Measurements from ENCODE around the gene BCL7B. TPM values are rescaled to one million over a fixed set of nuclear protein-coding genes. Genes with fewer than 3 reads are reported as not detected.

Gene BCL7B
- total RNA-seq, 1 experiment from 2014 or later: 56.3 TPM

DNA sequence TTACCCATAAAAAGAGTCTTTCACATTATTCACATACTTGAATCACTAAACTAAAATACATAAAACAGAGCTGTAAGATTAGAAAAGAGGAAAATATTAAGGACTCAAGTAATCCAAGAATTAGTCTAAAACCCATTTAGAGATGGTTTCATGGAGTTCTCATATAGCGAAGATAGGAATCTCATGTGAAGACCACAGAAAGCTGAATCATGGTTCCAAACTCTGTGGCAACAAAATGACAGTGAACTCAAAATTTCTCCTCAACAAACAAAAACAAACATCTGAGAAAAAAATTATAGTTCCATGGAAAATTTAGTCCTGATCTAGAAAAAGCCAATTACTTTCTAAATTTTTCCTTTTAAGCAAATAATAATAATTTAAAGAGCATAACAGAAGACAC, 70.0 kb downstream of the BCL7B start:
- no peak overlapping the region for H3K4me3 ChIP-seq (ENCODE audit: low read depth, low read length, poor library complexity, severe bottlenecking)
- ChIA-PET POLR2A (ENCODE audit: low non-redundant PET) (no interaction called here), CTCF (no interaction called here)
- peaks cover 87% of the 10 kb centered on the region for H3K36me3 ChIP-seq (ENCODE audit: insufficient read depth, low read length, poor library complexity, severe bottlenecking)
- no peaks in the 10 kb centered on the region for H3K9me3 ChIP-seq (ENCODE audit: low read depth, low read length, poor library complexity, severe bottlenecking)
- no TSS peak for BruUV-seq (replicated peaks)
- intact Hi-C loops (cut with micrococcal nuclease; ENCODE audit: unreplicated experiment): no loop called here
- H3K4me1 ChIP-seq (ENCODE audit: insufficient read depth, low read length, poor library complexity, severe bottlenecking): peaks cover 6% of the 10 kb centered on the region
- DNase-seq (ENCODE audit: low spot score): no peak
- no peak overlapping the region for H3K27ac ChIP-seq (ENCODE audit: low read depth, low read length, poor library complexity, severe bottlenecking)
- H3K27me3 ChIP-seq (replicated peaks; ENCODE audit: insufficient read depth, low read depth, low read length, poor library complexity): no peaks in the 10 kb centered on the region
- TF ChIP-seq, protein P1, sequence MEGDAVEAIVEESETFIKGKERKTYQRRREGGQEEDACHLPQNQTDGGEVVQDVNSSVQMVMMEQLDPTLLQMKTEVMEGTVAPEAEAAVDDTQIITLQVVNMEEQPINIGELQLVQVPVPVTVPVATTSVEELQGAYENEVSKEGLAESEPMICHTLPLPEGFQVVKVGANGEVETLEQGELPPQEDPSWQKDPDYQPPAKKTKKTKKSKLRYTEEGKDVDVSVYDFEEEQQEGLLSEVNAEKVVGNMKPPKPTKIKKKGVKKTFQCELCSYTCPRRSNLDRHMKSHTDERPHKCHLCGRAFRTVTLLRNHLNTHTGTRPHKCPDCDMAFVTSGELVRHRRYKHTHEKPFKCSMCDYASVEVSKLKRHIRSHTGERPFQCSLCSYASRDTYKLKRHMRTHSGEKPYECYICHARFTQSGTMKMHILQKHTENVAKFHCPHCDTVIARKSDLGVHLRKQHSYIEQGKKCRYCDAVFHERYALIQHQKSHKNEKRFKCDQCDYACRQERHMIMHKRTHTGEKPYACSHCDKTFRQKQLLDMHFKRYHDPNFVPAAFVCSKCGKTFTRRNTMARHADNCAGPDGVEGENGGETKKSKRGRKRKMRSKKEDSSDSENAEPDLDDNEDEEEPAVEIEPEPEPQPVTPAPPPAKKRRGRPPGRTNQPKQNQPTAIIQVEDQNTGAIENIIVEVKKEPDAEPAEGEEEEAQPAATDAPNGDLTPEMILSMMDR (conservative IDR thresholded peaks at IDR 0.05; ENCODE audit: low read depth, low read length): no peak
- no peak for TF ChIP-seq EZH2 (IDR thresholded peaks at IDR 0.05; ENCODE audit: borderline replicate concordance, low read depth, low read length, poor library complexity, severe bottlenecking)

Other genes starting within 250 kb of the BCL7B start
- gene NSUN5, start 248.9 kb downstream of the BCL7B start, total RNA-seq (2021): 28.9 and 32.7 TPM in 2 replicates
- gene TRIM50, start 229.6 kb downstream of the BCL7B start, total RNA-seq (2021): not detected in 2 replicates
- not detected in 2 replicates for gene FKBP6, start 229.5 kb downstream of the BCL7B start, total RNA-seq (2021)
- gene FZD9, start 123.9 kb downstream of the BCL7B start, total RNA-seq (2021): 1.3 and 1.7 TPM in 2 replicates
- 122 and 127 TPM in 2 replicates for gene BAZ1B, start 35.4 kb downstream of the BCL7B start, total RNA-seq (2021)
- 48.9 and 51.9 TPM in 2 replicates for gene TBL2, start 20.9 kb upstream of the BCL7B start, total RNA-seq (2021)
- 17.4 and 20.6 TPM in 2 replicates for gene MLXIPL, start 66.8 kb upstream of the BCL7B start, total RNA-seq (2021)
- 8.7 and 10.1 TPM in 2 replicates for gene VPS37D, start 110.1 kb upstream of the BCL7B start, total RNA-seq (2021)
- gene DNAJC30, start 125.8 kb upstream of the BCL7B start, total RNA-seq (2021): 11.1 and 11.8 TPM in 2 replicates
- 133 and 138 TPM in 2 replicates for gene BUD23, start 125.9 kb upstream of the BCL7B start, total RNA-seq (2021)
- 37.8 and 47.1 TPM in 2 replicates for gene STX1A, start 162.0 kb upstream of the BCL7B start, total RNA-seq (2021)
- 20.7 and 22.9 TPM in 2 replicates for gene ABHD11, start 181.1 kb upstream of the BCL7B start, total RNA-seq (2021)
- gene CLDN3, start 212.6 kb upstream of the BCL7B start, total RNA-seq (2021): not detected in 2 replicates

Measured in A673 (cell line).